Peyer's patch (tissue), 4 donors: ENCODE measurements around the gene BRMS1.

Experiments
- POLR2A ChIP-seq, 2 donors: fragments of 450-650 bp; IDR thresholded peaks; one replicate each; pipeline ENCODE4 v1.5.1; 2017; ENCODE audit warnings: antibody characterized with exemption in 2 of 2, mild to moderate bottlenecking in 2 of 2, moderate library complexity in 2 of 2
- TF ChIP-seq, protein P1 (sequence below), 6 experiments: fragments of 450-650 bp in 4 of 6; fragments of 200-600 bp in 2 of 6; sonication (generic) in 1 of 6; IDR thresholded peaks; one replicate each; pipeline ENCODE4 v1.5.1; 2017 to 2019; ENCODE audit warnings: antibody characterized with exemption in 6 of 6, mild to moderate bottlenecking in 3 of 6, moderate library complexity in 1 of 6

DNA sequence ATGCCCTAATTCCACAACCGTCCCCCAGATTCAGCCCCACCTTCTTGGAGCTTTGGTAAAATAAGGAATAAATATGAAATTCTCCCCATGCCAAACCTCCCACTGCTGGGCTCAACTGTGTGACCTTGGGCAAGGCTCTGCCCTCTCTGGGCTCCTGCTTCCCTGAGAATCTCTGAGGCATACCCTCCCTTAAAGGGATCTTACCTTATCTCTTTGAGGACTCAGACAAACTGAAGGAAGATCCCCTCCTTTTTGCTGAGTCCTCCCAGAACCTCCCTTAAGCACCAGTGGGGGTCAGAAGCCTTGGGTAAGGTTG is 30.8 kb downstream of the BRMS1 start:
- TF ChIP-seq, protein P1, sequence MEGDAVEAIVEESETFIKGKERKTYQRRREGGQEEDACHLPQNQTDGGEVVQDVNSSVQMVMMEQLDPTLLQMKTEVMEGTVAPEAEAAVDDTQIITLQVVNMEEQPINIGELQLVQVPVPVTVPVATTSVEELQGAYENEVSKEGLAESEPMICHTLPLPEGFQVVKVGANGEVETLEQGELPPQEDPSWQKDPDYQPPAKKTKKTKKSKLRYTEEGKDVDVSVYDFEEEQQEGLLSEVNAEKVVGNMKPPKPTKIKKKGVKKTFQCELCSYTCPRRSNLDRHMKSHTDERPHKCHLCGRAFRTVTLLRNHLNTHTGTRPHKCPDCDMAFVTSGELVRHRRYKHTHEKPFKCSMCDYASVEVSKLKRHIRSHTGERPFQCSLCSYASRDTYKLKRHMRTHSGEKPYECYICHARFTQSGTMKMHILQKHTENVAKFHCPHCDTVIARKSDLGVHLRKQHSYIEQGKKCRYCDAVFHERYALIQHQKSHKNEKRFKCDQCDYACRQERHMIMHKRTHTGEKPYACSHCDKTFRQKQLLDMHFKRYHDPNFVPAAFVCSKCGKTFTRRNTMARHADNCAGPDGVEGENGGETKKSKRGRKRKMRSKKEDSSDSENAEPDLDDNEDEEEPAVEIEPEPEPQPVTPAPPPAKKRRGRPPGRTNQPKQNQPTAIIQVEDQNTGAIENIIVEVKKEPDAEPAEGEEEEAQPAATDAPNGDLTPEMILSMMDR (IDR thresholded peaks at IDR 0.05), result no peak
- TF ChIP-seq POLR2A (IDR thresholded peaks at IDR 0.05), result no peak
